ENCODE results near the gene NDUFA12.
A peak's percentile ranks its signal among the peaks of the same experiment; 100 is the strongest.
"Not testable (repeated sequence)": the region's sequence is repeated elsewhere in the genome, so short reads cannot be mapped to it uniquely, and the experiment has no call there.

NDUFA12 gene

DNA sequence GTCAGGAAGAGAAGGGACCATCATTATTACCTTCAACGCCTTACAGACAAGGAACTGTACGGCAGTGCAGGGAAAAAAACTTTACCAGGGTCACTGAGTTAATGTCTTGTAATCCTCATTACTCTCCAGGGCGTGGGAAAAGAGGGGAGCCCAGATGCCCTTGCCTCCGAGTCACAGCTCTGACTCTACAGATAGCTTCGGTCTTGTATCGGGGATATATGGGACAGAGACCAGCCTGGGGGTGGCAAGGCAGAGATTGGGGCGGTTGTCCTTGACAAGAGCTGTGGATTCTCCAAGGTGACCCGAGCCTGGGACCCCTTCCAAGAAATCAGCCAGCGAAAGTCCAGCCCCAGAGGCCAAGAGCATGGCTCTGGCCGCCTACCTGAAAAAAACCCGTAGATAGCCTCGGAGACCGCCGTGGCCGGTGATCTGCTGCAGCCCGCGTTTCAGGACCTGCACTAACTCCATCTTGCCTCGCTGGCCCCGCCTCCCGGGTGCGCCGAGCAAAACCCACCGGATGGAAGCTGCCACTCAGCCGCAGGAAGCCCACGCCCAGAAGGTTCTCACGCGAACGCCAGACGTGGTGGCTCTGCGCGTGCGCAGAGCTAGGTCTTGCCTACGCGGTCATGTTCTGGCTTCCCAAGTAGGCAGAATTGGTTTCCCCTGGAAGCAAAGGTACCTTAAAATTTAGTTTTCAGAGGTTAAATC, at the start of gene NDUFA12:
TSS of gene NDUFA12 (minus strand) at position 485 of the 708 bp plus-strand sequence. CDS start at position 468, 17 bp downstream.
- DNase-seq (ENCODE audit: low read depth in 2 of 2) = peak; percentile 92

DNA sequence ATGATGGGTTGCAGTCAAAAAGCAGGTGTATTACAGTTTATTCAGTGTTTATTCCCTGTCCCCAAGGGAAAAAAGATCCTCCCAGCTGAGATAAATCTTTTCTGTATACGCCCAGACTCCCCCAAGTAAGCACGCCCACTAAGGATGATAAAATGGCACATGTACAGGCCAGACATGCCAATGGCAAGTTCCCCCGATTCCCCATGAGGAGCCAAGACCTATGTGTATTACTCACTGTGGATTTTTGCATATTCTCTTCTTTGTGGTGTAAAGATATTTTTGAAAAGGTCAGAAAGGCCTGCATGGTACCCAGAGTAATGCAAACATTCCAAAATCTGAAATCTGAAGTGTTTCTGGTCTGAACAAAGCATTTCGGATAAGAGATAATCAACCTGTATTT, 47.7 kb upstream of the NDUFA12 start:
- no peak for DNase-seq (ENCODE audit: low read depth in 2 of 2)

DNA sequence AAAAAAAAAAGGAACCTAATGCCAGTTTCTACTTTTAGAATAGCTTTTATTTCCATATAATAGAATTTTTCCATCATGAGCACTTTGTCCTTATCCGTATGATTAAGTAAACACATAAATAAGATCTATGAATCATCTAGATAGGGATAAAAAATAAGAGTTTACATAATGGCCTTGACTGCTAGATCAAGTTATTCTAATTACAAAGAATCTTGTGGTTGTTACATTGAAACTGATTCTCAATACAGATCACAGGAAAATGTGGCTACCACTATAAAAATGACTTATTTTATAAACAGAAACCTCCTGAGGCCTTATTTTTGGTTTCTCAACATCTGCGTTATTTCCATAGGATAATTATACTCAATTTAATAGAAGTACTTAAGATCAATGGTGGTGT, 34.4 kb upstream of the NDUFA12 start:
- no peak for DNase-seq (ENCODE audit: low read depth in 2 of 2)

DNA sequence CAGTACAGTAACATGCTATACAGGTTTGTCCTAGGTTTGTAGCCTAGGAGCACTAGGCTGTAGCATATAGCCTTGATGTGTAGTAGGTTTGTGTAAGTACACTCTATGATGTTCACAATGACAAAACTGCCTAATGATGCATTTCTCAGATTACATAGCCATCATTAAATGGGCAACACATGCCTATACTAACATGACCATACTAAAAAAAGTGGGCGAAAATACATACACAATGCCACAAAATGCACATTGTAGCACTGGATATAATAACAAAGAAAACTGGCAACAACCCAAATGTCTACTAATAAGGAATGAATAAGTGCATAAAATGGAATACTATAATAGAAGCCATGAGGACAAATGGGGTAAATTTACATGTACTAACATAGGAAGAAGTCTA, 31.3 kb upstream of the NDUFA12 start:
- DNase-seq (ENCODE audit: low read depth in 2 of 2) = no peak

DNA sequence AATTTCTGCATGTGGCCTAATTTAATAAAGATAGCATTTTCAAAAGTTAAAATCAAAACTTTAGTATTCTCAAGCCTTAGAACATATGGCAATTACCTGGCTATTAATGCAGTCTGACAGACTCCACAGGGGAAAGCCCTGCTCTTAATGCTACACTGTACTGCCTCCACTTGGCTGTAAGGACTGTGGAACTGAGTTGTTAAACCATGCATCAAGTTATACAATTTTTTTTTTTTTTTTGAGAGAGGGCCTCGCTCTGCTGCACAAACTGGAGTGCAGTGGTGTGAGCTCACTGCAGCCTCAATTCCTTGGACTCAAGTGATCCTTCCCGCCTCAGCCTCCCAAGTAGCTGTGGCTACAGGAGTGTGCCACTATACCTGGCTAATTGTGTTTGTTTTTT, 19.0 kb upstream of the NDUFA12 start:
- no peak for DNase-seq (ENCODE audit: low read depth in 2 of 2)

DNA sequence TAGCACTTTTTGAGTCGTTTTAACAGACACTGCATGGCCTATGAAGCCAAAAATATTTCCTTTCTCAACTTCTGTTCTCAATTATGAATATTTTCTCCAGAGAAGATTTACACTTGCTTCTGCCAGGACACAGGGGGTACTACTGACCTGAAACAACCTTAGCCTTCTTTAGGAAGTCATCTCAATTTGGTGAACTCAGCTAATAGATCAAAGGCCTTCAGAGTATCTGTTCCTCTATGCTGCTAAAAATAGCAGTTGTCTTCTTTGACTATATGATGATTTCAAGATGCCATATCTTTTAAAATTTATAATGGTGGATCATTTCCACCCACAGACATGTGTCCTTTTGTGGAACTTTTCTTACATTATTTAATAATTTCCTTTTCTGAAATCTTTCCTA, 14.0 kb upstream of the NDUFA12 start:
- DNase-seq (ENCODE audit: low read depth in 2 of 2) = no peak

DNA sequence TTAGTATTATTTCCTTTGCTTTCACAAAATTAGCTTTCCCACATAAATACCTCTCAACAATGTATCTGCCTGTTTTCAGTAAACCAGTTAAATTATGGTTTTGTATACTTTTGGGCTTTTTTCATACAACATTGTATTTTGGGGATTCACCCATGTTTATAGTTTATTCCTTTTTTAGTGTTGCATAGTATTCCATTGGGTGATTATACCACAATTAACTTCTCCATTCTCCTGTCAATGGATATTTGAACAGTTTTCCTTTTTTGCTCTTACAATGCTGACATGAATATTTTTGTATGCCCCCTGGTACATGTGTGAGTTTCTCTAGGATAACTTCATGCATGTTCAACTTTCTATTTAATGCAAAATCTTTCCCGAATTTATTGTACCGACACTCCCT, 12.6 kb upstream of the NDUFA12 start:
- DNase-seq (ENCODE audit: low read depth in 2 of 2) = no peak

DNA sequence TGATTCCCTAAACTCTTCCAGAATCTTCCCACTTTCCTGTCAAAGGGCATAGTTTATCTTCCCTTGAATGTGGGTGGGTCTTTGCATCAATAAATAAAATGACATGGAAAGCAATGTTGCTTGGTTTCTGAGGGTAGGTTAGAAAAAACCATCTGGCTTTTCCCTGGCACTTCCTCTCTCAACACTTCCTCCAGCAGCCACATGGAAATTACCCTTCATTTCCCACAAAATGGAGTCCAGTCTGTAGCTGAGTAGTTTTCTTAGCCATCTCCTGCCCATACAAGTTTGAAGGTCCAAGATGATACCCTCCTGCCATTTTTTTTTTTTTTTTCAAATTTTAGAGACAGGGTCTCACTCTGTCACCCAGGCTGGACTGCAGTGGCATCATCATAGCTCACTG, 11.1 kb upstream of the NDUFA12 start:
- DNase-seq (ENCODE audit: low read depth in 2 of 2) = no peak

DNA sequence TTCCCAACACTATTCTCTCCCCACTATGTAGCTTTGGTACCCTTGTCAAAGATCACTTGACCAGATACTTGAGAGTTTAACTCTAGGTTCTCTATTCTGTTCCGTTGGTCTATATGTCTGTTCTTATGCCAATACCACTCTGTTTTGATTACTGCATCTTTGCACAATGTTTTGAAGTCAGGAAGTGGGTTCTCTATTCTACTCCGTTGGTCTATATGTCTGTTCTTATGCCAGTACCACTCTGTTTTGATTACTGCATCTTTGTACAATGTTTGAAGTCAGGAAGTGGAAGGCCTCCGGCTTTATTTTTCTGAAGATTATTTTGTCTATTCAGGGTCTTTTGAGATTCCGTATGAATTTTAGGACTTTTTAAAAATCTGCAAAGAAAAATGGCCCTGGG, 2.7 kb upstream of the NDUFA12 start:
- no peak for DNase-seq (ENCODE audit: low read depth in 2 of 2)

DNA sequence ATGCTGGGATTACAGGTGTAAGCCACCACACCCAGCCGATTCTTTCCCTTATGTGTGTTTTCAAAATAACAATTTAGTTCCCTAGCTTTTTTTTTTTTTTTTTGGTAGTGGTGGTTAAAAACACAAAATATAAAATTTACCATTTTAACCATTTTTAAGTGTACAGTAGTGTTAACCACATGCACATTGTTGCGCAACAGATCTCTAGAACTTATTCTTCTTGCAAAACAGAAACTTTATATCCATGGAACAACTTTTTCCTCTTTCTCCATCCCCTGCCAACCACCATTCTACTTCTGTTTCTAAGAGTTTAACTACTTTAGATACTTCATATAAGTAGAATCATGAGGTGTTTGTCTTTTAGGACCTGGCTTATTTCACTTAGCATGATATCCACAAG, 1.1 kb upstream of the NDUFA12 start:
- DNase-seq (ENCODE audit: low read depth in 2 of 2) = no peak

DNA sequence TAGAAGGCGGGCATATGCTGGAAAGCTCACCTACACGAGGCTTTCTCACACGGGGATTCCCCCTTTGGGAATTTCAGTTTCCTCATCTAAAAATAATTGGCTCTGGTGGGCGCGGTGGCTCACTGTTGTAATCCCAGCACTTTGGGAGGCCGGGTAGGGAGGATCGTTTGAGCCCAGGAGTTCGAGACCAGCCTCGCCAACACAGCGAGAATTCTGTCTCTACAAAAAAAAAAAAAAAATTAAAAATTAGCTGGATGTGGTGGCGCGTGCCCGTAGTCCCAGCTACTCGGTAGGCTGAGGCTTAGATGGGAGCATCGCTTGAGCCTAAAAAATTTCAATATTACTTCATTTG, 400 bp upstream of the NDUFA12 start:
- no peak for DNase-seq (ENCODE audit: low read depth in 2 of 2)

DNA sequence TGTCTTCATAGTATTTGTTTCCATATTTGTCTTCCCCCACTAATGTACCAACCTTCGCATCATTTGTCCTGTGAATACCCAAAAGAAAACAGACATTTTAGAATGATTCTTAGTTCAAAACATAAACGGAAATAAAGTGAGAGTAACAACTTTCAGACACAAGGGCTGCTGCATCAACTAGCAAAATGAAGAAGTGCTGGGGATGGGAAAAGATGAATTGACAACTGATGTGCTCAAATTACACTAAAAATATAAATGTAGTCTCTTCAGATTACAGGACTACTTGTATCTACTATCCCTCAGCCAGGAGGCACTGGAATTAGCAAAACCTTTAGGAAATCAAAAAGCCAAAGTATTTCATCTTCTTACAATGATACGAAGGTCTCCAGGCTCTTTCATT, 743 bp downstream of the NDUFA12 start:
- DNase-seq (ENCODE audit: low read depth in 2 of 2) = no peak

DNA sequence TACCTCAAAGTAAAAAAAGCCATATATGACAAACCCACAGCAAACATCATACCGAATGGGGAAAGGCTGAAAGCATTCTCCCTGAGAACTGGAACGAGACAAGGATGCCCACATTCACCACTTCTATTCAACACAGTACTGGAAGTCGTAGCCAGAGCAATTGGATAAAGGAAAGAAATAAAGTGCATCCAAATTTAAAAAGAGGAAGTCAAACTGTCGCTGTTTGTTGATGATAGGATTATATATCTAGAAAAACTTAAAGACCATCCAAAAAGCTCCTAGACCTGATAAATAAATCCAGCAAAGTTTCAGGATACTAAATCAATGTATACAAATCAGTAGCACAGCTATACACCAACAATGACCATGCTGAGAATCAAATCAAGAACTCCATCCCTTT, 5.2 kb downstream of the NDUFA12 start:
- no peak for DNase-seq (ENCODE audit: low read depth in 2 of 2)

DNA sequence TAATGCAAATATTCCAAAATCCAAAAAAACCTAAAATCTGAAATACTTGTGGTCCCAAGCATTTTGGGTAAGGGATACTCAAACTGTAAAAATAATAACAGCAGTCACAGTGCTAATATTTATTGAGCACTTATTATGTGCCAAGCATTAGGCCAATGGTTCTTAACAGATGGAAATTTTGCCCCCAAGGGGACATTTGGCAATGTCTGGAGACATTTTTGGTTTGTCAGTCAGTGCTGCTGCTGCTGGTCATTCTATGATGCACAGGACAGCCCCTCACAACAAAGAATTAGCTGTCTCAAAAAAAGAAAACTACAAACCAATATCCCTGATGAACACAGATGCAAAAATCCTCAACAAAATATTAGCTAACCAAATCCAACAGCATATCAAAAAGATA, 5.8 kb downstream of the NDUFA12 start:
- DNase-seq (ENCODE audit: low read depth in 2 of 2) = no peak

DNA sequence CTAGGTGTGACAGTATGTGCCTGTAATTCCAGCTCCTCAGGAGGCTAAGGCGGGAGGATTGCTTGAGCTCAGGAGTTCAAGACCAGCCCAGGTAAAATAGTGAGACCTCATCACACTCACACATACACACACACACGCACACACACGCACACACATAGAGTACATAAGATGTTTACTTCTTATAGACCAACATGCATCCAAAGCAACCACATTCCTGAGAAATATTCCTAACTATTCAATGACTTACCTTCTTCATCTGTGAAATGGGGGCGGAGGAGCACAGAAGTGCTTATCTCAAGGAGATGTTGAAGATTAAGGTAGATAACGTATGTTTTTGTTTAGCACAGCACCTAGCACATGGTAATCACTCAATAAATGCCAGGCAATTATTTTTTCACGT, 6.4 kb downstream of the NDUFA12 start:
- no peak for DNase-seq (ENCODE audit: low read depth in 2 of 2)

DNA sequence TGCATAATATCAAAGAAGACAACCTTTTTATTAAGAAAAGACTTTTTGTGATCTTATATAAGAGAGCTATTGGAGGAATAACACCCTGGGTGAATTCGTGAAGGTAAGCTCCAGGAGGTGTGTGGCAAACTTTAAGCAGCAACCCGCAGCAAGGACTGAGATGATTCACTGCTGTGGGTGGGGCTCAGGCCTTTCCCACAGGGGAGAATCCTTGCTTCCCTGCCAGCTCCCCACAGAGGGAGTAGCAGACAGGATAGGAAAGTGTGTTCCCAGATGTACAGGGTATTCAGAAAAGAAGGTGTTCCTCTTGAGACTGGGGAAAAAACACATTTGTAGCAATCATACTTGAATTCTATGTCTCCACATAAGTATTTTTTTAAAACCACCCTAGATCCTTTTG, 9.2 kb downstream of the NDUFA12 start:
- peak; percentile 21 to 23 for DNase-seq (ENCODE audit: low read depth in 2 of 2)

DNA sequence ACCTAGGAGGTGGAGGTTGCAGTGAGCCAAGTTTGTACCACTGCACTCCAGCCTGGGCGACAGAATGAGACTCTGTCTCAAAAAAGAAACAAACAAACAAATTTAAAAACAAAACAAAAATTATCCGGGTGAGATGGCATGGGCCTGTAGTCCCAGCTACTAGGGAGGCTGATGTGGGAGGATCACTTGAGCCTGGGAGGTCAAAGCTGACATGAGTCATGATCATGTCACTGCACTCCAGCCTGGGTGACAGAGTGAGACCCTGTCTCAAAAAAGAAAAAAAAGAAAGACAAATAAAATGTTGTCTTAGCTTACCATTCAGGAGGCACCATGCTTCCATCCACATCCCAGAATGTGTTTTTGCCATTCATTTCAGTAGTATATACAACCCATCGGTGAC, 9.6 kb downstream of the NDUFA12 start:
- not testable (repeated sequence) for DNase-seq (ENCODE audit: low read depth in 2 of 2)

DNA sequence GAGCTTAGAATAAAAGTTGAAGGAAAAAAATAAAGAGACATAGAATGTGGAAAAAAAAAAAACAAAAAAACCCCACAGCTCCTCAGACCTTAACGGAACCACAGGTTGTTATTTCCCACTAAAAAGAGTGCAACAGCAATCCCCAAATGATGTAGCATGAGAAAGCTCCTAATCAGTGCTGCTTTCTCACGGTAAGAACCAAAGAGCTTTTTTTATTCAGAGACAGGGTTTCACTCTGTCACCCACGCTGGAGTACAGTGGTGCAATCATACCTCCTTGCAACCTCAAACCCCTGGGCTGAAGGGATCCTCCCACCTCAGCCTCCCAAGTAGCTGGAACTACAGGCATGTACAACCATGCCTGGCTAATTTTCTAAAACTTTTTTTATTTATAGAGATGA, 13.3 kb downstream of the NDUFA12 start:
- DNase-seq (ENCODE audit: low read depth in 2 of 2) = no peak

DNA sequence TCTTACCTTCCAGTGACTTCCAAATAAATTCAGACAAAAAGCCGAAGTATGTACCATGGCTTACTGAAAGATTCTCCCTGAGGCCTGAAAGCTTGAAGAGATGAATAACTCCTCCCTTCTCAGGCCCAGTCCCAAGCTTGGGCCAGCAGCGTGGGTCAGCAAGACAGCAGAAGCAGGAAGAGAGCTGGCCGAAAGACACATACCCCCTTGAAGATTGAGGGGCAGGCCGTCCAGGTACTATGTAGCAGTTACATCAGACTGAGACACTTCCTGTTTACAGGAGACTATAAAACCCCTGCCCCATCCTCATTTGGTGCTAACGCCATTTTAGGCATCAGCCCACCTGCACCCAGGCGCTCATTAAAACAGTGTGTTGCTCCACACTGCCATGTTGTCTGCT, 15.0 kb downstream of the NDUFA12 start:
- no peak for DNase-seq (ENCODE audit: low read depth in 2 of 2)

DNA sequence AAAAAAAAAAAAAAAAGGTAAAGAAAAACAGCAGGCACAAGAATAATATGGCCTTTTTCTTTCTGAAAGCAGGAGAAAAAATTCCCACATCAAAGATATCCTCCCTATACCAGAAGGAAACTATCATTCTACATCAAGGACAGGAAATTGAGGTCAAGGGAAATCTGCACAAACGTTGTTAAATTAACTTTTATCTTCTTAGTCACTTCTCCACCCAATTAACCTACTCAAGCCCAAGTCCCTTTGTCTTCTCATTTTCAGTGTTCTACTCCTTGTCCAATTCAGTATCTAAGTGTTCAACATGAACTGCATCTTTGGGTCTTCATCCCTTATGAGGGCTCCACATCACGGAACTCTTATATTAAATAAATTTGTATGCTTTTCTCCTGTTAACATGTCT, 15.7 kb downstream of the NDUFA12 start:
- no peak for DNase-seq (ENCODE audit: low read depth in 2 of 2)

DNA sequence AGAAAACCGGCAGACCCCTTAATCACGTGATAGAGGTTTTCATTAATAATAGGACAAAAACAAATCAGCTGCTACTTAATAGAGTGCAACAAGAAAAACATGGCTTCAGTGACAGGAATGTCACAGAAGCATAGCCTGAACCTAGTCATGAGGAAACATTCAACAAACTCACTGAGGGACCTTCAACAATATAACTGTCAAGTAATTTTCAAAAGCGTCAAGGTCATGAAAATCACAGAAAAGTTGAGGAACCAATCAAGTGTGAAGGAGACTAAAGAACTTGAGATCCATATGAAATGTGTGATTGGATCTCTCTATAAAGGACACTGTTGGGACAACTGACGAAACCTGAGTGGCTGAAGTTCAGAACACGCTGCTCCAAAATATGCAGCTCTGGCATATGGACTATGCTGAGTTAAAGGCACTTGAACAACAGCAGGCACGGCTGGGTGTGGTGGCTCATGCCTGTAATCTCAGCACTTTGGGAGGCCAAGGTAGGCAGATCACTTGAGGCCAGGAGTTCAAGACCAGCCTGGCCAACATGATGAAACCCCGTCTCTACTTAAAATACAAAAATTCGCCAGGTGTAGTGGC, 16.3 kb downstream of the NDUFA12 start:
- DNase-seq (ENCODE audit: low read depth in 2 of 2) = no peak

DNA sequence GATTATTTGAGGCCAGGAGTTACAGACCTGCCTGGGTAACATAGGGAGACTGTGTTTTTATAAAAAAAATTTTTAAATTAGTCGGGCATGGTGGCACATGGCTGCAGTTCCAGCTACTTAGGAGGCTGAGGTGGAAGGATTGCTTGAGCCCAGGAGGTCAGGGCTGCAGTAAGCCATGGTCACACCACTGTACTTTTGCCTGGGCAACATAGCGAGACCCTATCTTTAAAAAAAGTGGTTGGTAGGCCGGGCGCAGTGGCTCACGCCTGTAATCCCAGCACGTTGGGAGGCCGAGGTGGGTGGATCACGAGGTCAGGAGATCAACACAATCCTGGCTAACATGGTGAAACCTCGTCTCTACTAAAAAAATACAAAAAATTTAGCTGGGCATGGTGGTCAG, 18.4 kb downstream of the NDUFA12 start:
- not testable (repeated sequence) for DNase-seq (ENCODE audit: low read depth in 2 of 2)

DNA sequence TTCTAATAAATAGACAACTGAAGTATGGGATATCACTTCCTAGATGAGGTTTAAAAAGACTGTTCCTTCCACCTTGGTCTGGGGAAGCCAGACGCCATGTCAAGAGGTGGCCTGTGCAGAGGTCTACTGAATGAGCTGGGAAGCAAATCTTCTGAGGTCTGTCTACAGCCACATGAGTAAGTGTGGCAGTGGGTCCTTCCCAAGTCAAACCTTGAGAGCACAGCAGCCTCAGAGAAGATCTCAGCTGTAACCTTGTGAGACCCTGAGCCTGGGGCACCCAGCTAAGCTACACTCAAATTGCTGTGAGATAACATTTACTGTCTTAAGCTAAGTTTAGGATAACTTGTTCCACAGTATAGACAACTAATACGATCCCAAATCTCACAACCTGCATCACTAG, 20.2 kb downstream of the NDUFA12 start:
- DNase-seq (ENCODE audit: low read depth in 2 of 2) = no peak

DNA sequence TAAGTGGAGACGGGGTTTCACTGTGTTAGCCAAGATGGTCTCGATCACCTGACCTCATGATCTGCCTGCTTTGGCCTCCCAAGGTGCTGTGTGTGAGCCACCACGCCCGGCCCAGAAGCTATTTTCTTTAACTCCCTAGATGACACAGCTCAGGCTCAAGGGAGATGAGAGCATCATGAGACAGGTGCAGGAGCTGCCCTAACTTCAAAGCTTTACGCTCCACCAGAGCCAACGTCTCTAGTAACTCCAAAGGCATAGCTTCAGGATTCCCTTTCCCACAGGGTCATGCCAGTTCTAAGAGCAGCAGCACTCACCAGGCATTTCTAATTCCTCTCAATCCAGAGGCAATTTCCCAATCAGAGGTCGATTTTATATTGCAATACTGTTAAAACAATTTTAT, 21.0 kb downstream of the NDUFA12 start:
- no peak for DNase-seq (ENCODE audit: low read depth in 2 of 2)

All from fibroblast of skin of left quadriceps (primary cell).